HepG2 (cell line): ENCODE data around the gene RTEL1. TPM values are rescaled to one million over a fixed set of nuclear protein-coding genes. Genes with fewer than 3 reads are reported as not detected.
A peak's percentile ranks its signal among the peaks of the same experiment; 100 is the strongest.

Experiments used
- ATAD3A ChIP-seq: sonication (generic); formaldehyde crosslinking; IDR thresholded peaks from 2 replicates; pipeline ENCODE4 v1.4.0; 2020; ENCODE audit warnings: missing genetic modification reagents
- BORCS8-MEF2B ChIP-seq: sonication (generic); formaldehyde crosslinking; IDR thresholded peaks from 2 replicates; pipeline ENCODE4 v1.8.0; 2022; ENCODE audit warnings: mild to moderate bottlenecking, missing genetic modification reagents
- ESRRA ChIP-seq: sonication (generic); formaldehyde crosslinking; IDR thresholded peaks from 2 replicates; pipeline ENCODE4 v1.5.1; 2020; ENCODE audit warnings: mild to moderate bottlenecking, low read depth, missing genetic modification reagents
- EZH2 ChIP-seq: conservative IDR thresholded peaks from 2 replicates; pipeline ENCODE4 v1.6.1; 2012; ENCODE audit warnings: mild to moderate bottlenecking, low read depth, low read length, moderate library complexity
- IRX3 ChIP-seq: sonication (generic); formaldehyde crosslinking; IDR thresholded peaks from 2 replicates; pipeline ENCODE4 v1.8.1; 2023; ENCODE audit warnings: mild to moderate bottlenecking, low read depth, missing genetic modification reagents, borderline replicate concordance
- MBNL3 ChIP-seq: fragments of 250-450 bp; sonication (Bioruptor Pico); conservative IDR thresholded peaks from 2 replicates; pipeline ENCODE4 v1.8.0; 2022; ENCODE audit warnings: mild to moderate bottlenecking, inconsistent platforms
- RFXANK ChIP-seq: IDR thresholded peaks from 2 replicates; pipeline ENCODE4 v1.6.1; 2016
- ZNF101 ChIP-seq: sonication (generic); formaldehyde crosslinking; IDR thresholded peaks from 2 replicates; pipeline ENCODE4 v1.4.0; 2020; ENCODE audit warnings: mild to moderate bottlenecking, low read depth, missing genetic modification reagents, borderline replicate concordance
- ZNF446 ChIP-seq: sonication (generic); formaldehyde crosslinking; IDR thresholded peaks from 2 replicates; pipeline ENCODE4 v1.5.0; 2020; ENCODE audit warnings: mild to moderate bottlenecking, missing genetic modification reagents
- ZNF563 ChIP-seq: sonication (generic); formaldehyde crosslinking; IDR thresholded peaks from 2 replicates; pipeline ENCODE4 v1.8.0; 2022; ENCODE audit warnings: mild to moderate bottlenecking, moderate library complexity, missing genetic modification reagents
- polyA plus RNA-seq, 8 experiments: library from polyadenylated mRNA; depleted of rRNA in 3 of 8; stranded (reverse) in 7 of 8; unstranded in 1 of 8; fragments of >200 nt; fragmentation: Illumina TruSeq in 4 of 8; extraction: Trizol in 4 of 8; gene quantifications; 2 replicates each; pipeline versions ENCODE4 v1.2.1 to v1.2.3, GENCODE V29; 2011 to 2016; ENCODE audit warnings: low read depth in 4 of 8, missing spikeins in 1 of 8, mixed read lengths in 1 of 8; ENCODE audit not compliant: insufficient read depth in 1 of 8
- total RNA-seq, 5 experiments: library from RNA; depleted of rRNA; stranded (reverse); fragments of >200 nt; fragmentation: Illumina TruSeq; extraction: Trizol; gene quantifications; 2 replicates each; pipeline ENCODE4 v1.2.3, GENCODE V29; 2016; ENCODE audit warnings: low read depth in 1 of 5
- TF ChIP-seq, protein P1 (sequence below): sonication (generic); formaldehyde crosslinking; IDR thresholded peaks from 2 replicates; pipeline ENCODE4 v1.4.0; 2020; ENCODE audit warnings: mild to moderate bottlenecking, missing genetic modification reagents, borderline replicate concordance
- TF ChIP-seq, protein P2 (sequence below): sonication (generic); formaldehyde crosslinking; IDR thresholded peaks from 2 replicates; pipeline ENCODE4 v1.4.0; 2020; ENCODE audit warnings: missing genetic modification reagents, mild to moderate bottlenecking, borderline replicate concordance
- TF ChIP-seq, protein P3 (sequence below): sonication (generic); formaldehyde crosslinking; conservative IDR thresholded peaks from 2 replicates; pipeline ENCODE4 v1.5.0; 2020; ENCODE audit warnings: missing genetic modification reagents
- TF ChIP-seq, protein P4 (sequence below): IDR thresholded peaks from 2 replicates; pipeline ENCODE4 v1.6.1; 2012; ENCODE audit warnings: low read length, improper control_type of control experiment

The RTEL1 gene
- total and polyA plus RNA-seq, 2 of the 13 experiments (the other 11 are each of a cell fraction or from before 2014, with no cell fraction given): 21.8 to 36.4 TPM

DNA sequence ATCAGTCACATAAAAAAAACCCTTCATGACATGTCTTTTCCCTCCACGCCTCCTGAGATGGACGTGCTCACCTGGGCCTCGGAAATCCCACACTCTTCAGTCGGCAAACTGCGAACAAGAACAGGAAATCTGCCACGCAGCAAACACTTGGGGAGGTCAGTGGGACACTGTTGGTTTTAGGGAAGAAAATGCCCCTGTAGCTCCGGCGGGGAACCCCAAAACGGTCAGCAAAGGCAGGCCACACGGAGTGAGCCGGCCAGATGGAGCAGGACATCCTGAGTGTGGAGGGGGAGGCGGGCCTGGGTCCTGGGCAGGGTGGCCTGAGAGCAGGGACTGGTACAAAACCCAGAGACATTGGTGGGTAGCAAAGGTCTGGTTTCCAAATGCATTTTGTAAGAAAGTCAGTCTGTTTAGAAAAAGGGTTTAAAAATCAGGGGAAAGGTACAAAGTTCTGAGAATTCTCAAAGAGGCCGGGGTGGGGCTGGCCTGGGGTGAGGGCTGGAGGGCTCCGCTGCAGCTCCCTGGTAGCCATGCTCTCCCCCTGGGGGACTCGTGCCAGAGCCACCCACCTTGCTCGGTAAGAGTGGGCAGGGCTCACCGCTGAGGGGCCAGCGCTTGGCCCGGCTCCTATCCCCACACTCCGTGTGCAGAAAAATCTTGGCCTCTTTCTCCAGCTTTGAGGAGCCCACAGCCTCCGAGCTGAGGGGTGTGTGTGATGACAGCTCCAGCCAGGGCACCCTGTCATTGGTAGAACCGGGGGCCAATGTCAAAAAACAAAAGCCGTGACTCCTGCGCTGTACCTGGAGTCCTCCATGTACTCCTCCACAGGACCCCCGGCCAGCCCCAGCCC, 86.7 kb downstream of the RTEL1 start (continued):
- TF ChIP-seq, protein P1, sequence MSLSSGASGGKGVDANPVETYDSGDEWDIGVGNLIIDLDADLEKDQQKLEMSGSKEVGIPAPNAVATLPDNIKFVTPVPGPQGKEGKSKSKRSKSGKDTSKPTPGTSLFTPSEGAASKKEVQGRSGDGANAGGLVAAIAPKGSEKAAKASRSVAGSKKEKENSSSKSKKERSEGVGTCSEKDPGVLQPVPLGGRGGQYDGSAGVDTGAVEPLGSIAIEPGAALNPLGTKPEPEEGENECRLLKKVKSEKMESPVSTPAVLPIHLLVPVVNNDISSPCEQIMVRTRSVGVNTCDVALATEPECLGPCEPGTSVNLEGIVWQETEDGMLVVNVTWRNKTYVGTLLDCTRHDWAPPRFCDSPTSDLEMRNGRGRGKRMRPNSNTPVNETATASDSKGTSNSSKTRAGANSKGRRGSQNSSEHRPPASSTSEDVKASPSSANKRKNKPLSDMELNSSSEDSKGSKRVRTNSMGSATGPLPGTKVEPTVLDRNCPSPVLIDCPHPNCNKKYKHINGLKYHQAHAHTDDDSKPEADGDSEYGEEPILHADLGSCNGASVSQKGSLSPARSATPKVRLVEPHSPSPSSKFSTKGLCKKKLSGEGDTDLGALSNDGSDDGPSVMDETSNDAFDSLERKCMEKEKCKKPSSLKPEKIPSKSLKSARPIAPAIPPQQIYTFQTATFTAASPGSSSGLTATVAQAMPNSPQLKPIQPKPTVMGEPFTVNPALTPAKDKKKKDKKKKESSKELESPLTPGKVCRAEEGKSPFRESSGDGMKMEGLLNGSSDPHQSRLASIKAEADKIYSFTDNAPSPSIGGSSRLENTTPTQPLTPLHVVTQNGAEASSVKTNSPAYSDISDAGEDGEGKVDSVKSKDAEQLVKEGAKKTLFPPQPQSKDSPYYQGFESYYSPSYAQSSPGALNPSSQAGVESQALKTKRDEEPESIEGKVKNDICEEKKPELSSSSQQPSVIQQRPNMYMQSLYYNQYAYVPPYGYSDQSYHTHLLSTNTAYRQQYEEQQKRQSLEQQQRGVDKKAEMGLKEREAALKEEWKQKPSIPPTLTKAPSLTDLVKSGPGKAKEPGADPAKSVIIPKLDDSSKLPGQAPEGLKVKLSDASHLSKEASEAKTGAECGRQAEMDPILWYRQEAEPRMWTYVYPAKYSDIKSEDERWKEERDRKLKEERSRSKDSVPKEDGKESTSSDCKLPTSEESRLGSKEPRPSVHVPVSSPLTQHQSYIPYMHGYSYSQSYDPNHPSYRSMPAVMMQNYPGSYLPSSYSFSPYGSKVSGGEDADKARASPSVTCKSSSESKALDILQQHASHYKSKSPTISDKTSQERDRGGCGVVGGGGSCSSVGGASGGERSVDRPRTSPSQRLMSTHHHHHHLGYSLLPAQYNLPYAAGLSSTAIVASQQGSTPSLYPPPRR (CRISPR knock-in tag): peak; percentile 70
- TF ChIP-seq, protein P2, sequence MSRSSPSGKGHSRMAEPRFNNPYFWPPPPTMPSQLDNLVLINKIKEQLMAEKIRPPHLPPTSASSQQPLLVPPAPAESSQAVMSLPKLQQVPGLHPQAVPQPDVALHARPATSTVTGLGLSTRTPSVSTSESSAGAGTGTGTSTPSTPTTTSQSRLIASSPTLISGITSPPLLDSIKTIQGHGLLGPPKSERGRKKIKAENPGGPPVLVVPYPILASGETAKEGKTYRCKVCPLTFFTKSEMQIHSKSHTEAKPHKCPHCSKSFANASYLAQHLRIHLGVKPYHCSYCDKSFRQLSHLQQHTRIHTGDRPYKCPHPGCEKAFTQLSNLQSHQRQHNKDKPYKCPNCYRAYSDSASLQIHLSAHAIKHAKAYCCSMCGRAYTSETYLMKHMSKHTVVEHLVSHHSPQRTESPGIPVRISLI (CRISPR knock-in tag): peak; percentile 41; the same call in 1 of the 2 replicates
- TF ChIP-seq BORCS8-MEF2B (CRISPR knock-in tag) (peak; percentile 53; the same call in 1 of the 2 replicates), ESRRA (peak; percentile 77; the same call in 1 of the 2 replicates), MBNL3 (CRISPR knock-in tag) (no peak), ZNF563 (CRISPR knock-in tag) (no peak), ZNF101 (no peak), IRX3 (no peak), RFXANK (CRISPR knock-in tag) (no peak), ZNF446 (CRISPR knock-in tag) (peak; percentile 14; the same call in 1 of the 2 replicates), ATAD3A (CRISPR knock-in tag) (no peak), EZH2 (no peak)
- TF ChIP-seq, protein P3, sequence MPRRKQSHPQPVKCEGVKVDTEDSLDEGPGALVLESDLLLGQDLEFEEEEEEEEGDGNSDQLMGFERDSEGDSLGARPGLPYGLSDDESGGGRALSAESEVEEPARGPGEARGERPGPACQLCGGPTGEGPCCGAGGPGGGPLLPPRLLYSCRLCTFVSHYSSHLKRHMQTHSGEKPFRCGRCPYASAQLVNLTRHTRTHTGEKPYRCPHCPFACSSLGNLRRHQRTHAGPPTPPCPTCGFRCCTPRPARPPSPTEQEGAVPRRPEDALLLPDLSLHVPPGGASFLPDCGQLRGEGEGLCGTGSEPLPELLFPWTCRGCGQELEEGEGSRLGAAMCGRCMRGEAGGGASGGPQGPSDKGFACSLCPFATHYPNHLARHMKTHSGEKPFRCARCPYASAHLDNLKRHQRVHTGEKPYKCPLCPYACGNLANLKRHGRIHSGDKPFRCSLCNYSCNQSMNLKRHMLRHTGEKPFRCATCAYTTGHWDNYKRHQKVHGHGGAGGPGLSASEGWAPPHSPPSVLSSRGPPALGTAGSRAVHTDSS: no peak
- TF ChIP-seq, protein P4, sequence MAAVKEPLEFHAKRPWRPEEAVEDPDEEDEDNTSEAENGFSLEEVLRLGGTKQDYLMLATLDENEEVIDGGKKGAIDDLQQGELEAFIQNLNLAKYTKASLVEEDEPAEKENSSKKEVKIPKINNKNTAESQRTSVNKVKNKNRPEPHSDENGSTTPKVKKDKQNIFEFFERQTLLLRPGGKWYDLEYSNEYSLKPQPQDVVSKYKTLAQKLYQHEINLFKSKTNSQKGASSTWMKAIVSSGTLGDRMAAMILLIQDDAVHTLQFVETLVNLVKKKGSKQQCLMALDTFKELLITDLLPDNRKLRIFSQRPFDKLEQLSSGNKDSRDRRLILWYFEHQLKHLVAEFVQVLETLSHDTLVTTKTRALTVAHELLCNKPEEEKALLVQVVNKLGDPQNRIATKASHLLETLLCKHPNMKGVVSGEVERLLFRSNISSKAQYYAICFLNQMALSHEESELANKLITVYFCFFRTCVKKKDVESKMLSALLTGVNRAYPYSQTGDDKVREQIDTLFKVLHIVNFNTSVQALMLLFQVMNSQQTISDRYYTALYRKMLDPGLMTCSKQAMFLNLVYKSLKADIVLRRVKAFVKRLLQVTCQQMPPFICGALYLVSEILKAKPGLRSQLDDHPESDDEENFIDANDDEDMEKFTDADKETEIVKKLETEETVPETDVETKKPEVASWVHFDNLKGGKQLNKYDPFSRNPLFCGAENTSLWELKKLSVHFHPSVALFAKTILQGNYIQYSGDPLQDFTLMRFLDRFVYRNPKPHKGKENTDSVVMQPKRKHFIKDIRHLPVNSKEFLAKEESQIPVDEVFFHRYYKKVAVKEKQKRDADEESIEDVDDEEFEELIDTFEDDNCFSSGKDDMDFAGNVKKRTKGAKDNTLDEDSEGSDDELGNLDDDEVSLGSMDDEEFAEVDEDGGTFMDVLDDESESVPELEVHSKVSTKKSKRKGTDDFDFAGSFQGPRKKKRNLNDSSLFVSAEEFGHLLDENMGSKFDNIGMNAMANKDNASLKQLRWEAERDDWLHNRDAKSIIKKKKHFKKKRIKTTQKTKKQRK: no peak
